Putamen (tissue), 1 donor: Measurements from ENCODE around the gene CORO6.

ENCODE experiments used
- DNase-seq: peaks from one replicate; pipeline ENCODE4 v3.0.0-alpha.2; 2016; ENCODE audit warnings: low spot score

Gene CORO6

GRCh38 chr17:29630630-29631193 is 8.0 kb upstream of the CORO6 start:
- DNase-seq, result no peak

GRCh38 chr17:29629839-29630238 is 7.1 kb upstream of the CORO6 start:
- no peak for DNase-seq

DNA sequence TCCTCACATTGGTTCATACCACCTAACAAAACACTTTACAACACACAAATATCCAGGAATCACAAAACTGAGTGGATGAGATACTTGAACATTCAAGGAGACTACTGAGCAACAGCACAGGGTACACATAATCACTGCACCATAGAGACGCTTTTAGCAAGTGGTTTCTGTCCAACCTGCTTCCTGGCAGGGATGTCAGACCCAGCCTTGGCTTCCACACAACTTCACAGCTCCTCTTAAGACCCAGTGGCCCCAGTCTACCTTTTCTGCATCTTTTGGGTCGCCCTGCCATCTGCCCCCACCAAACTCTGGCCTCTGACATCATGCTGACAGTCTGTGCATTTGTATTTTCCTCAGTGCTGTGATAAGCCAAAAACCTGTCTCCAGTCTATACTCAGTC is 5.9 kb upstream of the CORO6 start:
- no peak for DNase-seq

DNA sequence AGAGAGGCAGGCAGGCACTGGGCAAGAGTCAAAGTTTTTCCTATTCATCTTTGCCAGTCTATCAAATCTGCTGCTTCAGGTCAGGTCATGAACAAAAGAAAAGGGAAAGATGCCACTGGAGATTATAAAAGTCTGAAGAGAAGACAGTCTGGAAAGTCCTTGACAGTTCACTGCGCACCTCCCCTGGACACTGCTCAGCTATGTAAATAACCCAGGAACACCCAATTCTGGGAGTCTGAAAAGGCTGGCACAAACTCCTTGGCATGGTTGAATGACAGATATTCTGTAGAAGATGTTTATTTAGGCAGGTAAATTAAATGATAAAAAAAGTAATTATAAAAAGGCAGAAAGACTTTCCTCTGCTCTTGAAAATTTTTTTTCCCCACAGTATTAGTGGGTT is 5.2 kb upstream of the CORO6 start:
- DNase-seq, result no peak

GRCh38 chr17:29625037-29625750 is 2.5 kb upstream of the CORO6 start:
- peak; percentile 84 for DNase-seq

DNA sequence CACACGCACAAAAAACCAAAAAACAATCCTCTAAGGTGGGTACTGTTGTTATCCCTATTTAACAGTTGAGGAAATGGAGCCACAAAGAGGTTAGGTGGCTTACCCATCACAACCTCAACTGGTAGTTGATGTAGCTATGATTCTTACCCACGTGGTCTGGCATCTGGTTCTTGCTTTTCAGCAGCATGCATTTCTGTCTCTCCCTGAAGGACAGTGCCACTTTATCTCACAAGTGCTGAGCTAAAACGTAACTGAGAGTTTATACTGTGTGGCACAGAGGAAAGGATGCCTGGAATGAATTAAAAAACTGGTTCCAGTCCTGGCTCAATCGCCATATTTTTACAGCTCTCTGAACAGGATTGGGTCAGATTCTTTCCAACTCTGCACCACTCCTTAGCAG is 1.9 kb upstream of the CORO6 start:
- no peak for DNase-seq

DNA sequence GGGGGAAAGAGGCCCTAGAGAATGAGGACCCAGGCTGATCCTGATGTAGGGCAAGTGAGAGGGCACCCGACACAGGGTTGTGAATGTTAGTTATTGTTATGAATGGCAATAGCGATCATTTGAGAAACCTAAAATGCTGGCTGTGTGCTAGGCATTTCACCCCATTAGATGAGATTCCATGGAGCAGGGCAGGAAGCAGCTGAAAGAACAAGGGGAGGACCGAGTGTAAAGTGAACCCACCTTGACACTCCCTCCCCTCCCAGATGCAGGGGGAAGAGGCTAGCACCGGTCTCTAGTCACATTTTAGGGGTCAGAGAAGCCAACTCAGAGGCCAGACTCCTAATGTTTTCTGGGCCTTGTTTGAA is 553 bp upstream of the CORO6 start:
- no peak for DNase-seq

- DNase-seq, result no peak
Measured at GRCh38 chr17:29621751-29622194, 939 bp downstream of the CORO6 start.

DNA sequence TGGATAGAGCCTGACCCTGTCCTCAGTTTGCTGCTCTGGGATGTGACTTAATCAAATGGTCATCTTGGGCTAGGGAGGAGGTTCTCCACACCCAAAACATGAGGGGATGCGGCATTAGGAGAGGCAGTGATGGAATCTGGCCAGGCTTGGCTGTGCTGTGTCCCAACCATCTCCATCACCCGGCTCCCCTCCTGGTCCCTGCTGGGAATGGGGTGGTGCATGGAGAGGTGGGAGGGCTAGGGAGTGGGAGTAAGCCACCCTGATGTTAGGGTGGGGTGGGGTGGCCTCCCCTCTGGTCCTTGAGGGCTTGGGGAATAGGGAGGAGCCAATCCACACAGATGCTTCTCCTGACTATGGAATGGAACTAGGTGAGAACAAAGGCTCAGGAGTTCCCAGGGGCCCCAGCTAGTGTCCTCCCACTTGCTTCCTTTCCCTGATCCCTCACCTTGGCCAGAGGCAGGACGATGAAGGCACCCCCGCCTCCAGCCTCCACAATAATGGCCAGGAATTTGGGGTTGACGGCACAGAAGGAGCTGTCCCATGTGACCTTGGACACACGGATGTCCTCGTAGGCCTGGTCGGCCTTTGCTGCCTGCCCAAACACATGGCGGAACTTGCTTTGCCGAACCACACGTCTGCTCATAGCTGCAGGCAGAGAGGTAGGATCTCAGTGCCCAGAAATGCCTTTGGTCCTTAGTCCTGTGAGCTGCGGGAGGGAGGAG is 1.8 kb downstream of the CORO6 start:
- DNase-seq, result no peak

DNA sequence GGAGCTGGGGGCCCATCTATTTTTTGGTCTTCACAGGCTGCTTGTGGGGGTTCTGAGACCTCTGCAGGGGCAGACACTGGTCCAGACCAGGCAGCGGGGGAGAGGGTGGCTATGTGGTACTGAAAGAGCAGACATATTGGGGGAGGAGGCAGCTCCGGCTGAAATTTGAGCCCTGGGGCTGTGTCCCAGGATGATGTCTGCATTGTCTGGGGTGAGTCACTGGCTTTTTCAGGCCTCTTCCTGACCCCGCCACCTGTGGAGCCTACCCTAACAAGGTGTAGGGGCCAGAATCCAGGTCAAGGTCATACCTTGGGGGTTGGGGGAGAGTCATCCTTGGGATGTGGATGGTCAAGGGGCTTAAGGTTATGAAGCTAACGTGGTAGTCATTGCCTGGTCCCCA is 2.4 kb downstream of the CORO6 start:
- DNase-seq, result no peak

DNA sequence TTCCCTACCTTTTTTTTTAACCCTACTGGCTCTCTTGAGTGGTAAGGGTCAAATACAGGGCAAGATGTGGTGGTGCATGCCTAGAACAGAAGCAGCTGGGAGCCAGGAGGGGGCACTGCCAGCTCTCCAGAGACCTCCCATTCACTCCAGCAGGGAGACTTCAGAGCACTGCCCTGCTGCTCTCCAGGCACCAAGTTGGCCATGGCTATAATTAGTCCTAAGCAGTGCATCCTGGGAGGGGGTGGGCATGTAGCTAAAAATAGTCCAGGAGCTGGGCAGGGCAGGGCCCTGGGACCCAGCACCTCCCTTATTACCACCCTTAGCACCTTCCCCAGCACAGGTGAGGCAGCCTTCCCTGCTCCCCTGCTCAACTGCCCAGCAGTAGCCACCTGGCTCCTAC is 3.5 kb downstream of the CORO6 start:
- DNase-seq, result peak; percentile 41

- no peak for DNase-seq
Measured at GRCh38 chr17:29618272-29619065, 4.2 kb downstream of the CORO6 start.

DNA sequence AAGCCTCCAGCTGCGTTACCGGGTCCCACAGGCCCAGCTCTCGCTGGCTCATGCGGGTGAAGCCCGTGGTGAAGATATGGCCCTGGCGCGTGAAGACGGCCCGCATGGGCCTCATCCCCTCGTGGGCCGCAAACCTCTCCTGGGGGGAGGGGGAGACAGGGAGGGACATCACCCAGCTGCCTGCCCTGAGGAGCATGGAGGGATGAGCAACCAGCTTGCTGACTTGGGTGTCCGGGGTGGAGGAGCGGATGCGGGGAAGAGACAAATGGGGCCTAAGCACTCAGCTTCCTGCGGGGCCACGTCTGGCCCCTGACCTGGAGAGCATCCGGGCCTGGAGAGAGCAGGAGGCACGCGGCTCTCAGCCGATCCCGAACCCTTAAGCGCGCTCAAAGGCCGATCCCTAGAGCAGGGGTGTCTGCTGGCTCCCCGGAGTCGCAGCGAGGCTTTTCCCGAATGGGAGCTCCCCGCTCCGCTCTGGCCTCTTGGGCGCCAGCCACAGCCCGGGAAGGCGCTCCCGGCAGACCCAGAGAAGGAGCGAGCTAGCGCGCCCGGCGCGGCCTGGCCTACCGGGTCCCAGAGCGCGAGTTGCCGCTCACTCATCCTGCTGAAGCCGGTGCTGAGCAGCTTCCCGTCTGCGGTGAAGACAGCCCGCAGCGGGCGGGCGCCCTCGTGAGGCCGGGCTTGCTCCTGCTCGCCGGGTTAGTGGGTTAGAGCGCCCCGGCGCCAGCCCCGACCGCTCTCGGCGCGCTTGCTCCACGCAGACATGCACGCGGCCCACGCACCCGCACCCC is 5.0 kb downstream of the CORO6 start:
- DNase-seq, result peak; percentile 73

DNA sequence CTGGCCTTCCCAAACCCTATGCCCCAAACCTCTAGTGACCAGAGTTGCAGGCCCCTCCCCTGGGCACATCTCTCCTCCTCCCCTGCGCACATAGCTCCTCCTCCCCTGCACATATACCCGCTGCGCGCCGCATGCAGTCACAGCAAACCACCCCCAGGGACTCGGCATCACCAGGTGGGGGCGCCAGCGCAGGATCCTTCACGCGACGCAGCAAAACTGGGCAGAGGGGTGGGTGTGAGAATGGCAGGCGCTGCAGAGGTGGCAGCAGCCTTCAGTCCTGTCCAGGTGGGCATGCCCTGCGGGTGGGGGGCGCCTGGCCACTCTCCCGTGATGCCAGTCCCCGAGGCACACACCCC is 5.6 kb downstream of the CORO6 start:
- peak; percentile 85 for DNase-seq

- no peak for DNase-seq
Measured at GRCh38 chr17:29616300-29617048, 6.2 kb downstream of the CORO6 start.

GRCh38 chr17:29615492-29616299 is 7.0 kb downstream of the CORO6 start:
- peak; percentile 94 for DNase-seq

- peak; percentile 40 for DNase-seq
Measured at GRCh38 chr17:29615048-29615385, 7.7 kb downstream of the CORO6 start.

DNA sequence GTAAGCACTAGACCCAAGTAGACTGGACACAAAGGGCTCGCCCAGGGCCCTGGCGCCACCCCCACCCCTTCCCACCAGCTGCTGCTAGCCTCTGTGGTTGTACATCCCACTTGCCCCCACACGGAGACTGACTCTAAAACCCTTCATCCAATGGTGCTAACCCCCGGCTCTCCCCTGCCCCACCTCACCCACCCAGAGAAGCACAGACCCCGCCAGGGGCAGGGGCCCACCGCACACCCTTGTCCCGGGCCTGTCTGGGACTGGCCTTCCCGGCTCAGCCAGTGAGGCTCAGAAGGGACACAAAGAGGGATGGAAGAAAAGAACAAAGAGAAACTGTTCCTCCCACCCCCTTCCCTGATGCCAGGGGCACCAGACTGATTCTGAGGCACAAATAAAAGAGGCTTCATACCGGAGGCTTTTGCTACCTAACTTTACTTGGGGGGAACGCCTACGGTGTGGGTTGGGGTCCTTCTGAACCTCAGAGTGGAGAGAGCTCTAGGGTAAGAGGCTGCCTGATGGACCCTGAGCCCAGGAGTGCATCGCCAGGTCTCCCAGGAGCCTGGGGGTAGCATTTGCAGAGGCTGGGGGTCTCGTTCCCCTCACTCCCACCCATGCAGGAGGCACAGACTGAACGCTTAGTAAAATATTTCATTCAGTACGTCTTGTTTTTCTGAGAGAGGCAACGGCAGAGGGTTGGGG is 8.2 kb downstream of the CORO6 start:
- DNase-seq, result peak; percentile 71

- no peak for DNase-seq
Measured at GRCh38 chr17:29613856-29614255, 8.9 kb downstream of the CORO6 start.

GRCh38 chr17:29613352-29613837 is 9.3 kb downstream of the CORO6 start:
- DNase-seq, result peak; percentile 87
